Stomach (tissue), 9 donors: ENCODE measurements around the gene TRMU. TPM values are rescaled to one million over a fixed set of nuclear protein-coding genes. Genes with fewer than 3 reads are reported as not detected.
A peak's percentile ranks its signal among the peaks of the same experiment; 100 is the strongest.

Experiments
- DNase-seq, 2 donors: peaks; one replicate each; pipeline versions ENCODE4 v3.0.0 to v3.0.0-alpha.2; 2013 to 2019
- H3K27ac ChIP-seq, 5 donors: fragments of 200-600 bp in 4 of 5; sonication (generic) in 4 of 5; one replicate each; pipeline ENCODE4 v1.5.1; 2013 to 2019; ENCODE audit warnings: mild to moderate bottlenecking in 1 of 5, moderate library complexity in 1 of 5
- H3K27me3 ChIP-seq, 3 donors: fragments of 200-600 bp; sonication (generic); one replicate each; pipeline ENCODE4 v1.5.1; 2017 to 2019; ENCODE audit warnings: mixed run types in 1 of 3
- H3K36me3 ChIP-seq, 4 donors: fragments of 200-600 bp; sonication (generic); 1 replicate in 3 of 4; 2 replicates in 1 of 4; pipeline ENCODE4 v1.5.1; 2016 to 2019
- H3K4me1 ChIP-seq, 4 donors: fragments of 200-600 bp; sonication (generic); one replicate each; pipeline ENCODE4 v1.5.1; 2016 to 2019
- H3K4me3 ChIP-seq, 4 donors: fragments of 200-600 bp; sonication (generic) in 3 of 4; one replicate each; pipeline ENCODE4 v1.5.1; 2016 to 2019; ENCODE audit warnings: mild to moderate bottlenecking in 1 of 4
- H3K9me3 ChIP-seq, 4 donors: fragments of 200-600 bp; sonication (generic); one replicate each; pipeline ENCODE4 v1.5.1; 2016 to 2019
- EP300 ChIP-seq: sonication (generic); formaldehyde crosslinking; IDR thresholded peaks from one replicate; pipeline ENCODE4 v1.6.1; 2017; ENCODE audit warnings: antibody characterized with exemption
- POLR2A ChIP-seq, 4 donors: fragments of 450-650 bp; IDR thresholded peaks; one replicate each; pipeline ENCODE4 v1.6.1; 2016; ENCODE audit warnings: antibody characterized with exemption in 4 of 4, control low read depth in 2 of 4, mild to moderate bottlenecking in 1 of 4, moderate library complexity in 1 of 4
- POLR2AphosphoS5 ChIP-seq, 3 donors: sonication (generic); formaldehyde crosslinking; IDR thresholded peaks; one replicate each; pipeline ENCODE4 v1.6.1; 2016; ENCODE audit warnings: antibody characterized with exemption in 3 of 3
- WGBS, 5 donors: extraction: QIAGEN DNeasy Blood & Tissue Kit in 3 of 5; methylation state at CpG; one replicate each; pipeline versions ENCODE4 v1.1.5 to v1.1.7; 2013 to 2018; 5-methylcytosine and 5-hydroxymethylcytosine counted together
- intact Hi-C: fragments of 100-400 bp; cut with DNase I; formaldehyde crosslinking; loops from one replicate; pipeline ENCODE4 v1.15.1; 2023; ENCODE audit warnings: low total_unique reads
- polyA plus RNA-seq, 3 donors: library from polyadenylated mRNA; stranded (reverse); fragments of 200-250 nt; gene quantifications; one replicate each; pipeline ENCODE4 v1.2.3, GENCODE V29; 2013
- total RNA-seq, 5 donors: library from RNA; depleted of rRNA; stranded (reverse); fragments of >200 nt; gene quantifications; one replicate each; pipeline versions ENCODE4 v1.1.0 to v1.2.3, GENCODE V29; 2014 to 2016
- TF ChIP-seq, protein P1 (sequence below), 7 experiments: fragments of 450-650 bp in 4 of 7; fragments of 200-600 bp in 3 of 7; sonication (generic) in 3 of 7; IDR thresholded peaks; one replicate each; pipeline ENCODE4 v1.5.1; 2016 to 2019; ENCODE audit warnings: antibody characterized with exemption in 7 of 7, control low read depth in 2 of 7, mild to moderate bottlenecking in 1 of 7
- donor health status: healthy with polysubstance abuse.
- donor health status: Bipolar disorder and iron deficiency.
- donor health status: healthy.

Gene TRMU
- total and polyA plus RNA-seq, 8 donors = 23.8 to 114 (median 57.4) TPM

DNA sequence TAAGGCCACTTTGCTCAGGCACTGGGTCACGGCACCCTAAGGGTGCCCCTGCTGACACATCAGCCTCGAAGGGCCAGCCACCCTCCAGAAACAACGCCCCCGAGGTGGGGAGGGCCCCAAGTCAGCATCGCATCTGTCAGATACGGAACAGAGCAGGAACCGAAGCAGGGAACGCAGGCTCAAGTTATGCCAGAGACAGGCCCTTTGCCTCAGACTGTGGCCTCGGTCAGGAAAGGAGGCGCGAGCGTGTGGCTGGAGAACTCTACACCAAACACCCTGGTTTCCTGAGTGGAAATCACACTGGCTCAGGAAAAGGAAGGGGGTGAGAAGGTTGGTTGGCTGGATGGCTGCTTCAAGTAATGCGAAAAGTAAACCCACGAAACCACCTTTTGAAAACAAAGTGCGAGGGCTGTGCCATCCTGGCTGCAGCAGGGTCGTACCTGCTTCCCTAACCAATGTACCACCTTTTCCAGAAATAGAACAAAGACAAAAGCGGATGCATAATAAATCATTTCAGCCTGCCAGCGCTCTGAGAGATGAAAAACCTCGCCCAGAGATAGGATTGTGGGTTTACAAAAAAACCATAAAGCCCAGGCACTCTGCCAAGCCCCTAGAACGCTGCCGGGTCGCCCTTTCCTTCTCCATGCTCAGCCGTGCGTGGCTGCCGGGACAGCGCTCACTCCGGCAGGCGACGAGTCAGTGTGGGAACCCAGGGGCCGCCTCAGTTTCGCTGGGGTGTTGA is 38.6 kb downstream of the TRMU start:
- Histone ChIP-seq H3K36me3 (no peaks in the 10 kb centered on the region), H3K4me3 (no peak overlapping the region), H3K4me1 (peaks cover 43 to 71% (median 61%) of the 10 kb centered on the region in 4 donors), H3K9me3 (peaks cover 5 to 10% (median 7%) of the 10 kb centered on the region in 4 donors), H3K27me3 (peaks cover 0 to 24% (median 0%) of the 10 kb centered on the region in 3 donors), H3K27ac (peak overlapping the region; percentile 73 to 84 (median 82))
- no peak for TF ChIP-seq POLR2AphosphoS5 (IDR thresholded peaks at IDR 0.05)
- TF ChIP-seq EP300 = no peak
- TF ChIP-seq, protein P1, sequence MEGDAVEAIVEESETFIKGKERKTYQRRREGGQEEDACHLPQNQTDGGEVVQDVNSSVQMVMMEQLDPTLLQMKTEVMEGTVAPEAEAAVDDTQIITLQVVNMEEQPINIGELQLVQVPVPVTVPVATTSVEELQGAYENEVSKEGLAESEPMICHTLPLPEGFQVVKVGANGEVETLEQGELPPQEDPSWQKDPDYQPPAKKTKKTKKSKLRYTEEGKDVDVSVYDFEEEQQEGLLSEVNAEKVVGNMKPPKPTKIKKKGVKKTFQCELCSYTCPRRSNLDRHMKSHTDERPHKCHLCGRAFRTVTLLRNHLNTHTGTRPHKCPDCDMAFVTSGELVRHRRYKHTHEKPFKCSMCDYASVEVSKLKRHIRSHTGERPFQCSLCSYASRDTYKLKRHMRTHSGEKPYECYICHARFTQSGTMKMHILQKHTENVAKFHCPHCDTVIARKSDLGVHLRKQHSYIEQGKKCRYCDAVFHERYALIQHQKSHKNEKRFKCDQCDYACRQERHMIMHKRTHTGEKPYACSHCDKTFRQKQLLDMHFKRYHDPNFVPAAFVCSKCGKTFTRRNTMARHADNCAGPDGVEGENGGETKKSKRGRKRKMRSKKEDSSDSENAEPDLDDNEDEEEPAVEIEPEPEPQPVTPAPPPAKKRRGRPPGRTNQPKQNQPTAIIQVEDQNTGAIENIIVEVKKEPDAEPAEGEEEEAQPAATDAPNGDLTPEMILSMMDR (IDR thresholded peaks at IDR 0.05) = no peak
- no peak for TF ChIP-seq POLR2A (IDR thresholded peaks at IDR 0.05)
- DNase-seq = peak in 1 of 2 donors; percentile 76
- 16 to 35% (median 21%) methylated on average over 19 to 31 of the region's 31 CpGs for WGBS, 5 donors
- intact Hi-C loops = loop anchor here (5.0 kb wide), 1 partner anchor 163 kb away; the partner anchor contains the start of gene CELSR1

DNA sequence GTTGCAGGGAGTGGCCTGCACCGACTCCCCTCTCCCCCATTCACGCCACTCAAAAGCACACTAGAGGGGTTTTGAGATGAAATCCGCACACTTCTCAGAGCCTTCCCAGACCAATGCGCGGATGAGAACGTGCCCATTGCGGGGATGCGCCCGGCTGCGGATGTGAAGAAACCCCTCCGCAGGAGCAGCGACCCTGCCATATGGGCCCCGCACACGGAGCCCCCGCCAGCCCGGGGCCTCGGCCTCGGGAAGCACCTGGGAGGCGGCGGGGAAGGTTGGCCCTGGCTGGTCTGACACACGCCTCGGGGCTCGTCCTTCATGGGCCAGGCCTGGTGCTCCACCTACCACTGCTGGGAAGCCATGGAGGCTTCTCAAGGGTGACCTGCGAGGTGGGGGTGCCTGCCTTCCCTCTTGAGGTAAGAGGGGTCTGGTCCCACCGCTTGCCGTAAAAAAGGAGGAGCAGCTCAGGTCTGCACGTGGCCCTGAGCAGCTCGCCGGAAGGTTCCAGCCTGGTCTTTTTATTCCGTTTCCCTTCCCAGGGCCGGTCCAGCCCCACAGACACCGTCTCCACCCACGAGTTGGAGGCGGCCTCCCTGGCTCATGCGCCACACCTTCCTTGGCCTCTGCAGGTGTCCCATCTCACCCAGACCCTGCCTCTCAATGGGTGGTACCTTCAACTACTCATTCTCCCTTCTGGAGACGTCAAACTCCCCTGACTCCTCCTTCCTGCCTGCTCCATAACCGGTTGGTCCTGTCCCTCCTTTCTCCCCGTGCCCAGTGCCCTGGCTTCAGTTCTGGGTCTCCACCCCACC is 39.4 kb downstream of the TRMU start:
- H3K27ac ChIP-seq = peak overlapping the region; percentile 73 to 84 (median 83)
- TF ChIP-seq, protein P1 (IDR thresholded peaks at IDR 0.05) = no peak
- TF ChIP-seq POLR2A (IDR thresholded peaks at IDR 0.05) (no peak), POLR2AphosphoS5 (IDR thresholded peaks at IDR 0.05) (peak in 2 of 3 donors; percentile 76 to 88), EP300 (no peak)
- H3K4me1 ChIP-seq = peaks cover 49 to 73% (median 66%) of the 10 kb centered on the region in 4 donors
- WGBS, 5 donors = 43 to 71% (median 51%) methylated on average over 16 to 38 of the region's 38 CpGs
- intact Hi-C loops = loop anchor here (5.0 kb wide), 1 partner anchor 162 kb away; the partner anchor contains the start of gene CELSR1
- no peaks in the 10 kb centered on the region for H3K36me3 ChIP-seq
- H3K27me3 ChIP-seq = peaks cover 0 to 24% (median 0%) of the 10 kb centered on the region in 3 donors
- peaks cover 5 to 10% (median 7%) of the 10 kb centered on the region in 4 donors for H3K9me3 ChIP-seq
- peak; percentile 88 to 93 for DNase-seq
- H3K4me3 ChIP-seq = no peak overlapping the region

DNA sequence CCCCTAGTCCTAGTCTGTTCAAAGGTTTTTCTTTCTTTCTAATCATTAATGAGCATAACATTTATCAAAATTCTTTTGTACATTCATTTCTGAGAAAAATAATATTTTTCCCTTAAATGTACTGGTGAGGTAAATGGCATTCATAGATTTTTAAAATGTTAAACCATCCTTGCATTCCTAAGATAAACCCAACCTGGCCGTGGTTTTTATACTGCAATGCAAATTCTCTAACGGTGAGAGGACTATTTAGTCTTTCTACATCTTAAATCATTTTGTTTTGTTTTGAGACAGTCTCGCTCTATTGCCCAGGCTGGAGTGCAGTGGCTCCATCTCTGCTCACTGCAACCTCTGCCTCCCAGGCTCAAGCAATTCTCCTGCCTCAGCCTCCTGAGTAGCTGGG is 40.6 kb downstream of the TRMU start:
- Histone ChIP-seq H3K27ac (peak overlapping the region in 4 of 5 donors; percentile 82 to 88 (median 84)), H3K27me3 (peaks cover 0 to 24% (median 0%) of the 10 kb centered on the region in 3 donors), H3K36me3 (no peaks in the 10 kb centered on the region), H3K9me3 (peaks cover 5 to 10% (median 7%) of the 10 kb centered on the region in 4 donors), H3K4me3 (no peak overlapping the region), H3K4me1 (peaks cover 57 to 73% (median 67%) of the 10 kb centered on the region in 4 donors)
- TF ChIP-seq EP300 = no peak
- TF ChIP-seq POLR2A (IDR thresholded peaks at IDR 0.05) = no peak
- TF ChIP-seq POLR2AphosphoS5 (IDR thresholded peaks at IDR 0.05) = no peak
- TF ChIP-seq, protein P1 (IDR thresholded peaks at IDR 0.05) = no peak
- no peak for DNase-seq
- intact Hi-C loops = no loop called here
- WGBS, 5 donors = 90 to 99% (median 96%) methylated on average over 3 of the region's 3 CpGs

DNA sequence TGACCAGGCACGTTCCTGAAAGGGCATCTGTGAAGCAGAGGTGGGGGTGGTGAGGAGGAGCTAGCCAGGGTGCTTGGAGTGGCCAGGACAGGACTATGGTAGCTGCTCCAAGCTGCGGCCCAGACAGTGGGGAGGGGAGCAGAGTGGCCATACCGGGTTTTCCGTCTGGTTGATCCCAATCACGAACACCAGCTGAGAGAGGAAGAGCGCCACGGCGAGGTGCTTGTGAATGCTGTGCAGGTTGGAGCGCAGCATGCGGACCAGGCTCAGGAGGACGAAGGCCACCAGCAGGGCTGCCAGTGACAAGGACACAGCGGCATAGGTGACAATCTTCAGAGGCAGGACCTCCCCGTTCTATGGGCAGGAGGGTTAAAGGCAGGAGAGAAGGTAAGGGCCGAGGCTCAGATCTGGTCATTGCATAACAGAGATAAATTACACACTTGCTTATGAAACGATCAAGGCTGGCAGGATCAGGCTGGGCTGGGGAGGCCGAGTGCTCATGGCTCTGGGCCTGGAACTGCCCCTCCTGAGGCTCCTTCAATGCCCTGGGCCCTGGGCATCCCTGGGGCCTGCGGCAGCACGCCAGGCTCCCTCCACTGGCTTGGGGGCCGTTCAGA is 41.5 kb downstream of the TRMU start:
- peaks cover 0 to 24% (median 0%) of the 10 kb centered on the region in 3 donors for H3K27me3 ChIP-seq
- DNase-seq = no peak
- no peak overlapping the region for H3K4me3 ChIP-seq
- intact Hi-C loops = no loop called here
- TF ChIP-seq POLR2AphosphoS5 (IDR thresholded peaks at IDR 0.05) (no peak), POLR2A (IDR thresholded peaks at IDR 0.05) (no peak), EP300 (no peak)
- TF ChIP-seq, protein P1 (IDR thresholded peaks at IDR 0.05) = no peak
- peak overlapping the region; percentile 79 to 88 (median 84) for H3K27ac ChIP-seq
- H3K9me3 ChIP-seq = peaks cover 5 to 10% (median 7%) of the 10 kb centered on the region in 4 donors
- 61 to 74% (median 68%) methylated on average over 19 of the region's 19 CpGs for WGBS, 5 donors
- H3K4me1 ChIP-seq = peaks cover 59 to 74% (median 66%) of the 10 kb centered on the region in 4 donors
- no peaks in the 10 kb centered on the region for H3K36me3 ChIP-seq
